22Rv1 (cell line): ENCODE results near the gene TNFRSF21.

ENCODE experiments used
- CTCF ChIP-seq: fragments of 450-650 bp; IDR thresholded peaks from 2 replicates; pipeline ENCODE4 v1.5.1; 2017; ENCODE audit warnings: mild to moderate bottlenecking
- ZFX ChIP-seq: fragments of 450-650 bp; IDR thresholded peaks from 2 replicates; pipeline ENCODE4 v1.6.1; 2017; ENCODE audit warnings: antibody characterized with exemption, borderline replicate concordance

- TF ChIP-seq CTCF (no peak), ZFX (no peak)
These were observed 8.7 kb upstream of the TNFRSF21 start for GRCh38 chr6:47318236-47318989.
